Measurements from ENCODE around the gene LONRF3. TPM values are rescaled to one million over a fixed set of nuclear protein-coding genes. Genes with fewer than 3 reads are reported as not detected.

LONRF3 gene
- total RNA-seq (10 to 100 TPM in 2 of 5 donors, 1 to 10 TPM in 3; 1.2 to 79.1 (median 8.5) TPM), polyA plus RNA-seq (1 to 10 TPM in 2 of 3 donors, under 1 TPM in 1; 0.55 to 5.5 (median 3.2) TPM)
- long read RNA-seq, donor 1, result 0 reads
- long read RNA-seq, donor 2, result 0 reads
- long read RNA-seq, donor 3, result 0 reads
- long read RNA-seq, donor 4, result 0 reads
- long read RNA-seq, donor 5, result 0 reads
- long read RNA-seq, donor 6, partial matches to known transcripts, result 0 of 1 reads
- long read RNA-seq, donor 6, other reads (novel, unspliced or antisense), result 0 of 1 reads
- long read RNA-seq, donor 7, result 0 reads
- long read RNA-seq, donor 8, result 0 reads
- long read RNA-seq, donor 9, partial matches to known transcripts, result 0 of 1 reads
- long read RNA-seq, donor 9, other reads (novel, unspliced or antisense), result 0 of 1 reads
- long read RNA-seq, donor 10, result 0 reads

DNA sequence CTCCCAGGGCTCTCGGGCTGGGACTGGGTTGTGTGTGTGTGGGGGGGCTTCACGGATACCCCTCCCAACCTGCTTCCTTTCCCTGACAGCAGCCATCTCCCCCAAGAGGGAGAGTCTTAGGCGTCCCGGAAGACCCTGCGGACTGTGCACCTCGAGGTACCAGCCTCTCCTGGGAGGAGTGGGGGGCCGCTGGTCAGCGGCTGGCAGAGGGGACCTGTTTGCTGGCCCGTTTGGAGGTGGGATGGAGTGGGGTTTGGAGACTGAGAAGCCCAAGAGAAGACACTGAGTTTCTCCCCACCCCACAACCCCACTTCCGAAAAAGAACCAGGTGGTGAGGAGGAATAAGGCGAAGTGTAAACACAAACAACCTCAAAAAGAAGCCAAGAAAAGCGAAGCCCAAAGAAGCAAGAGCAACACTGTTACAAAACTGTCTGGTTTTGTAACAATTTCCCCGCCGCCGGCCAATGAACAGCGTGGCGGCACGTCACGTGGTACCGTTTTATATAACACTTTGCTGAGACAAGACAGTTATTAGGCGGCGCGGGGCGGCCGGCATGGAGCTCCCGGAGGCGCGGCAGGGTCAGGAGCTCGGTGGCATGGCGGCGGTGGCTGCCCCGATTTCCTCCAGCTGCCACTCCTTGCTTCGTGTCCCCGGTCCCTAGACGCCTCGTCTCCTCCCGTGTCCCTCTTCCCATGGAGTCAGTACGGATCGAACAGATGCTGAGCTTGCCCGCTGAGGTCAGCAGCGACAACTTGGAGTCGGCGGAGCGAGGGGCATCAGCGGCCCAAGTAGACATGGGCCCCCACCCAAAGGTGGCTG is at the start of gene LONRF3:
LONRF3 (plus strand) TSS at position 531 of the 820 bp plus-strand sequence; CDS start at position 694, 163 bp downstream.
- intact Hi-C loops (cut with DNase I; ENCODE audit: low total_unique reads), result no loop called here

DNA sequence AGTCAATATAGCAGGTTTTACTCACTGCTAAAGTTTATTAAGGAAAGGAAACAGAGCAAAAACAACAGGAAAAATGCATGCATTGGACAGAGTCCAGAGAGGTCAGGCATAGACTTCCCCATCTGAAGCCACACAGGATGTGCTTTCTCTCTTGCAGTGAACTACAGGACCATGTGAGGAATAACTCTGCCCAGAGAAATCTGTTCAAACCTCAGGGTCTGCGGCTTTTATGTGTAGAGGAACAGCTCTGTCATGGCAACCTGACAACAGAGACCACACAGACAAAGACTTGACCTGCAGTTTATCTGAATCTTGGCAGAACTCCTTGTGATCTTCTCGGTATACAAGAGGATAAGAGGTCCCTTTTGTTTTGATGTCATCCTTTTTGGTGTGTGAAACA is 46.3 kb upstream of the LONRF3 start:
- Histone ChIP-seq H3K9me3 (peaks cover 0 to 10% (median 1%) of the 10 kb centered on the region in 4 donors), H3K4me1 (no peaks in the 10 kb centered on the region), H3K36me3 (no peaks in the 10 kb centered on the region), H3K27ac (no peak overlapping the region), H3K4me3 (no peak overlapping the region), H3K27me3 (no peaks in the 10 kb centered on the region)
- DNase-seq, result peak in 1 of 2 donors; percentile 12
- 17 to 56% (median 35%) methylated on average over 2 of the region's 2 CpGs for WGBS, 5 donors
- TF ChIP-seq EP300 (IDR thresholded peaks at IDR 0.05) (no peak), POLR2AphosphoS5 (IDR thresholded peaks at IDR 0.05) (no peak), POLR2A (IDR thresholded peaks at IDR 0.05) (no peak)
- TF ChIP-seq, protein P1, sequence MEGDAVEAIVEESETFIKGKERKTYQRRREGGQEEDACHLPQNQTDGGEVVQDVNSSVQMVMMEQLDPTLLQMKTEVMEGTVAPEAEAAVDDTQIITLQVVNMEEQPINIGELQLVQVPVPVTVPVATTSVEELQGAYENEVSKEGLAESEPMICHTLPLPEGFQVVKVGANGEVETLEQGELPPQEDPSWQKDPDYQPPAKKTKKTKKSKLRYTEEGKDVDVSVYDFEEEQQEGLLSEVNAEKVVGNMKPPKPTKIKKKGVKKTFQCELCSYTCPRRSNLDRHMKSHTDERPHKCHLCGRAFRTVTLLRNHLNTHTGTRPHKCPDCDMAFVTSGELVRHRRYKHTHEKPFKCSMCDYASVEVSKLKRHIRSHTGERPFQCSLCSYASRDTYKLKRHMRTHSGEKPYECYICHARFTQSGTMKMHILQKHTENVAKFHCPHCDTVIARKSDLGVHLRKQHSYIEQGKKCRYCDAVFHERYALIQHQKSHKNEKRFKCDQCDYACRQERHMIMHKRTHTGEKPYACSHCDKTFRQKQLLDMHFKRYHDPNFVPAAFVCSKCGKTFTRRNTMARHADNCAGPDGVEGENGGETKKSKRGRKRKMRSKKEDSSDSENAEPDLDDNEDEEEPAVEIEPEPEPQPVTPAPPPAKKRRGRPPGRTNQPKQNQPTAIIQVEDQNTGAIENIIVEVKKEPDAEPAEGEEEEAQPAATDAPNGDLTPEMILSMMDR (IDR thresholded peaks at IDR 0.05), result no peak
- intact Hi-C loops (cut with DNase I; ENCODE audit: low total_unique reads), result no loop called here

More for the DNA sequence above, at the start of gene LONRF3:
- Histone ChIP-seq H3K4me1 (peaks cover 0 to 42% (median 23%) of the 10 kb centered on the region in 4 donors), H3K4me3 (peak within 1 kb of the TSS; percentile 53 to 58 (median 56)), H3K27me3 (peaks cover 0 to 22% (median 19%) of the 10 kb centered on the region in 3 donors), H3K9me3 (no peaks in the 10 kb centered on the region), H3K27ac (peak within 1 kb of the TSS; percentile 76 to 85 (median 80)), H3K36me3 (peaks cover 0 to 5% (median 3%) of the 10 kb centered on the region in 4 donors)
- TF ChIP-seq POLR2A (IDR thresholded peaks at IDR 0.05) (peak in 1 of 4 donors; percentile 20), POLR2AphosphoS5 (IDR thresholded peaks at IDR 0.05) (peak; percentile 87 to 95 (median 93)), EP300 (IDR thresholded peaks at IDR 0.05) (no peak)
- WGBS, 5 donors, result 0 to 39% (median 5%) methylated on average over 1 to 45 of the region's 45 CpGs
- peak; percentile 73 to 77 for DNase-seq

DNA sequence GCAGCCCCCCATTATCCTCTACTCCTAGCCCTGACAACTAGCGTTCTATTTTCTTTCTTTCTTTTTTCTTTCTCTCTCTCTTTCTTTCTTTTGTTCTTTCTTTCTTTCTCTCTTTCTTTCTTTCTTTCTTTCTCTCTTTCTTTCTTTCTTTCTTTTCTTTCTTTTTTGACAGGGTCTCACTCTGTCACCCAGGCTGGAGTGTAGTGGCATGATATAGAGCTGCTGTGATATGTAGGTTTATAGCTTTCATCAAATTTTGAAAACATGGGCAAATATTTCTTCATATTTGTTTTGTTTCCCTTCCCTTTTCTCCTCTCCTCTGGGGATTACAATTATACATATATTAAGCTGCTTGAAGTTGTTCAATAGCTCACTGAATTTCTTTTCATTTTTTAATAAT is 39.1 kb upstream of the LONRF3 start:
- DNase-seq, result no peak
- Histone ChIP-seq H3K27me3 (no peaks in the 10 kb centered on the region), H3K4me3 (no peak overlapping the region), H3K36me3 (no peaks in the 10 kb centered on the region), H3K4me1 (no peaks in the 10 kb centered on the region), H3K9me3 (peaks cover 0 to 4% (median 1%) of the 10 kb centered on the region in 4 donors), H3K27ac (no peak overlapping the region)
- 84 to 100% (median 96%) methylated on average over 1 of the region's 1 CpG for WGBS, 5 donors
- no peak for TF ChIP-seq POLR2A (IDR thresholded peaks at IDR 0.05)
- TF ChIP-seq, protein P1 (IDR thresholded peaks at IDR 0.05), result no peak
- TF ChIP-seq EP300 (IDR thresholded peaks at IDR 0.05), result no peak
- no peak for TF ChIP-seq POLR2AphosphoS5 (IDR thresholded peaks at IDR 0.05)
- intact Hi-C loops (cut with DNase I; ENCODE audit: low total_unique reads), result no loop called here

DNA sequence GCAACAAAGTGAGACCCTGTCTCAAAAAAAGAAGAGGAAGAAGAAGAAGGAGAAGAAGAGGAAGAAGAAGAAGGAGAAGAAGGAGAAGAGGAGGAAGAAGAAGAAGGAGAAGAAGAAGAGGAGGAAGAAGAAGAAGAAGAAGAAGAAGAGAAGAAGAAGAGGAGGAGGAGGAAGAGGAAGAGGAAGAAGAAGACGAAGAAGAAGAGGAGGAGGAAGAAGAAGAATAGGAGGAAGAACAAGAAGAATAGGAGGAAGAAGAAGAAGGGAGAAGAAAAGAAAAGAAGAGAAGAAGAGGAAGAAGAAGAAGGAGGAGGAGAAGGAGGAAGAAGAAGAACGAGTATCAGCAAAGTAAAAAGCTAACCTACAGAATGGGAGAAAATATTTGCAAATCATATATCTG is 33.3 kb upstream of the LONRF3 start:
- TF ChIP-seq POLR2A (IDR thresholded peaks at IDR 0.05), result no peak
- no peak for TF ChIP-seq EP300 (IDR thresholded peaks at IDR 0.05)
- no peak for TF ChIP-seq POLR2AphosphoS5 (IDR thresholded peaks at IDR 0.05)
- TF ChIP-seq, protein P1 (IDR thresholded peaks at IDR 0.05), result no peak
- H3K36me3 ChIP-seq, result no peaks in the 10 kb centered on the region
- no peaks in the 10 kb centered on the region for H3K9me3 ChIP-seq
- DNase-seq, result no peak
- H3K27ac ChIP-seq, result no peak overlapping the region
- 51 to 85% (median 66%) methylated on average over 2 of the region's 2 CpGs for WGBS, 5 donors
- intact Hi-C loops (cut with DNase I; ENCODE audit: low total_unique reads), result no loop called here
- no peaks in the 10 kb centered on the region for H3K27me3 ChIP-seq
- no peaks in the 10 kb centered on the region for H3K4me1 ChIP-seq
- no peak overlapping the region for H3K4me3 ChIP-seq

Measured in stomach (tissue), 19 donors.